ENCODE data around the gene DNAI1. TPM values are rescaled to one million over a fixed set of nuclear protein-coding genes. Genes with fewer than 3 reads are reported as not detected.

The DNAI1 gene
- total RNA-seq, 4 donors from 2014 or later: 0.42 to 3.9 (median 0.66) TPM; not detected in 1

DNA sequence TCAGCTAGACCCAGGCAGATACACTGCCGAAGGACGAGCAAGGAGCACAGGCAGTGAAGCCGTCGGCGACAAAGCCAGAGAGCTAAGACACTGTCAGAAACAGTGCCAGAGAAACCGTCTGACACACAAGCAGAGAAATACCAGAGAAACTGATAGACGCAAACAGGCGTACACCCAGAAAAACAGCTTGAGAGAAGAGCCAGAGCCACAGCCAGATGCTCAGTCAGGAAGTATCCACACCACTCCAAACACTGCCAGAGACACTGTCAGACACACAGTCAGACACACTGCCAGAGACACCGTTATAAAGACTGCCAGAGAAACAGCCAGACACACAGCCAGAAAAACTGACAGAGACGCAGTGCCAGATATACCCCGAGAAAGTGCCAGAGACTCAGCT is 111.8 kb downstream of the DNAI1 start:
- no peak for TF ChIP-seq EP300 (IDR thresholded peaks at IDR 0.05)
- no peak for TF ChIP-seq CTCF (IDR thresholded peaks at IDR 0.05)
- TF ChIP-seq POLR2A (IDR thresholded peaks at IDR 0.05): no peak
- no peak for DNase-seq (ENCODE audit: low spot score in 2 of 2)
- peaks cover 0 to 7% (median 0%) of the 10 kb centered on the region in 3 donors for H3K36me3 ChIP-seq
- no peaks in the 10 kb centered on the region for H3K9me3 ChIP-seq
- no peaks in the 10 kb centered on the region for H3K27me3 ChIP-seq
- peaks cover 0 to 51% (median 0%) of the 10 kb centered on the region in 4 donors for H3K4me1 ChIP-seq
- no peak overlapping the region for H3K27ac ChIP-seq
- no peak overlapping the region for H3K4me3 ChIP-seq
- 64 to 75% methylated on average over 11 of the region's 11 CpGs for whole genome bisulfite sequencing, 2 donors

Small RNA genes within 50 kb of the gene (small RNA-seq; reads per million reads assigned to genes)
- not detected for gene RN7SKP24

Other genes with a start within 250 kb of the DNAI1 start
- 1 to 10 TPM in 3 of 4 donors, under 1 TPM in 1; 0.59 to 1.9 (median 1.5) TPM for gene KIF24, start 129.5 kb upstream of the DNAI1 start, total RNA-seq
- gene NUDT2, start 129.2 kb upstream of the DNAI1 start, total RNA-seq: 10 to 100 TPM; 14.1 to 55.5 (median 25.4) TPM
- gene MYORG, start 81.9 kb upstream of the DNAI1 start, total RNA-seq: 1 to 10 TPM; 4.8 to 9.0 (median 6.9) TPM
- 10 to 100 TPM in 3 of 4 donors, 1 to 10 TPM in 1; 8.5 to 15.6 (median 13.6) TPM for gene FAM219A, start 235 bp upstream of the DNAI1 start, total RNA-seq
- gene ENHO, start 64.2 kb downstream of the DNAI1 start, total RNA-seq: 10 to 100 TPM in 3 of 4 donors, 1 to 10 TPM in 1; 2.7 to 22.1 (median 16.3) TPM
- gene CNTFR, start 130.9 kb downstream of the DNAI1 start, total RNA-seq: 10 to 100 TPM; 19.8 to 40.9 (median 34.7) TPM
- 10 to 100 TPM; 31.4 to 45.9 (median 45.4) TPM for gene RPP25L, start 153.3 kb downstream of the DNAI1 start, total RNA-seq
- gene DCTN3, start 161.7 kb downstream of the DNAI1 start, total RNA-seq: 10 to 100 TPM; 64.7 to 87.5 (median 73.7) TPM
- gene ARID3C, start 170.3 kb downstream of the DNAI1 start, total RNA-seq: 1 to 10 TPM in 2 of 4 donors, under 1 TPM in 2; 0.30 to 2.1 (median 1.3) TPM
- gene SIGMAR1, start 179.0 kb downstream of the DNAI1 start, total RNA-seq: 100 to 1,000 TPM in 2 of 4 donors, 10 to 100 TPM in 2; 92.6 to 128 (median 107) TPM
- gene GALT, start 187.9 kb downstream of the DNAI1 start, total RNA-seq: 10 to 100 TPM; 38.5 to 75.3 (median 63.7) TPM
- gene IL11RA, start 193.4 kb downstream of the DNAI1 start, total RNA-seq: 10 to 100 TPM; 27.3 to 48.8 (median 39.6) TPM
- gene CCL27, start 203.9 kb downstream of the DNAI1 start, total RNA-seq: 10 to 100 TPM in 1 of 4 donors, not detected in 3; 45.1 TPM
- not detected for gene CCL19, start 232.5 kb downstream of the DNAI1 start, total RNA-seq

Measured in tibial nerve (tissue), 4 donors.